Activated CD4-positive, alpha-beta T cell treated with anti-CD3 and anti-CD28 coated beads, Interleukin-2, Interleukin-6, amounts not matched to agents 100 ng/mL and 50 ng/mL, durations not matched to agents 16 hours and 8 hours (primary cell): ENCODE results near the gene OVOL2.
"Not testable (repeated sequence)": the region's sequence is repeated elsewhere in the genome, so short reads cannot be mapped to it uniquely, and the experiment has no call there.

ENCODE experiments used
- DNase-seq: peaks from one replicate; pipeline ENCODE4 v3.0.0-alpha.2; 2020

The OVOL2 gene

GRCh38 chr20:18057101-18057993, at the start of gene OVOL2:
Gene OVOL2 (minus strand): TSS chr20:18057916. CDS start chr20:18057634, 282 bp downstream.
- DNase-seq: no peak

GRCh38 chr20:18103497-18103896, 45.8 kb upstream of the OVOL2 start:
- no peak for DNase-seq

- no peak for DNase-seq
Measured at GRCh38 chr20:18101125-18101810, 43.6 kb upstream of the OVOL2 start.

- not testable (repeated sequence) for DNase-seq
Measured at GRCh38 chr20:18100569-18100968, 42.9 kb upstream of the OVOL2 start.

GRCh38 chr20:18094191-18094590, 36.5 kb upstream of the OVOL2 start:
- DNase-seq: no peak

GRCh38 chr20:18093388-18093787, 35.7 kb upstream of the OVOL2 start:
- no peak for DNase-seq

GRCh38 chr20:18092890-18093289, 35.2 kb upstream of the OVOL2 start:
- DNase-seq: no peak

- DNase-seq: no peak
Measured at GRCh38 chr20:18091623-18092022, 33.9 kb upstream of the OVOL2 start.

- no peak for DNase-seq
Measured at GRCh38 chr20:18090477-18090876, 32.8 kb upstream of the OVOL2 start.

GRCh38 chr20:18090044-18090443, 32.3 kb upstream of the OVOL2 start:
- DNase-seq: no peak

GRCh38 chr20:18088841-18089240, 31.1 kb upstream of the OVOL2 start:
- not testable (repeated sequence) for DNase-seq

- not testable (repeated sequence) for DNase-seq
Measured at GRCh38 chr20:18088298-18088697, 30.6 kb upstream of the OVOL2 start.

- no peak for DNase-seq
Measured at GRCh38 chr20:18087054-18087453, 29.3 kb upstream of the OVOL2 start.

GRCh38 chr20:18080836-18081235, 23.1 kb upstream of the OVOL2 start:
- not testable (repeated sequence) for DNase-seq

- no peak for DNase-seq
Measured at GRCh38 chr20:18079756-18080353, 22.1 kb upstream of the OVOL2 start.

- DNase-seq: no peak
Measured at GRCh38 chr20:18077157-18077556, 19.4 kb upstream of the OVOL2 start.

GRCh38 chr20:18072532-18072931, 14.8 kb upstream of the OVOL2 start:
- no peak for DNase-seq

- no peak for DNase-seq
Measured at GRCh38 chr20:18066421-18067333, 9.0 kb upstream of the OVOL2 start.

GRCh38 chr20:18063676-18064075, 6.0 kb upstream of the OVOL2 start:
- no peak for DNase-seq

GRCh38 chr20:18059603-18060002, 1.9 kb upstream of the OVOL2 start:
- DNase-seq: no peak

- no peak for DNase-seq
Measured at GRCh38 chr20:18058661-18059467, 1.1 kb upstream of the OVOL2 start.

- DNase-seq: no peak
Measured at GRCh38 chr20:18057994-18058349, 256 bp upstream of the OVOL2 start.
